GM10248 (cell line): ENCODE measurements around the gene EPHA2.

Experiments
- CTCF ChIA-PET: fragments of 300-600 bp; sonication (Branson Sonifier 250); formaldehyde crosslinking; extraction: SDS; loops from one replicate; lab custom pipeline; 2021; ENCODE audit warnings: antibody characterized with exemption; lab: Yijun Ruan, JAX
- POLR2A ChIA-PET: fragments of 350-650 bp; sonication (Branson Sonifier 250); formaldehyde crosslinking; extraction: SDS; loops from one replicate; lab custom pipeline; 2020; ENCODE audit warnings: antibody characterized with exemption; lab: Yijun Ruan, JAX
- DNase-seq: peaks from one replicate; pipeline ENCODE4 v3.0.0; 2012; ENCODE audit errors: extremely low spot score
- TF ChIP-seq, protein P1 (sequence below): IDR thresholded peaks from 2 replicates; pipeline ENCODE4 v1.5.1; 2012; ENCODE audit warnings: mild to moderate bottlenecking, low read depth; ENCODE audit errors: extremely low read depth, missing control alignments, control extremely low read depth

Gene EPHA2

GRCh38 chr1:16139473-16139962 lies 16.4 kb downstream of the EPHA2 start:
- ChIA-PET POLR2A (no interaction called here), CTCF (interaction anchor here (0.7 to 1.5 kb wide), 5 partner anchors 8 to 130 kb away, joined by 3 to 5 read pairs (median 3); no protein-coding TSS in a partner anchor)
- DNase-seq: no peak
- TF ChIP-seq, protein P1, sequence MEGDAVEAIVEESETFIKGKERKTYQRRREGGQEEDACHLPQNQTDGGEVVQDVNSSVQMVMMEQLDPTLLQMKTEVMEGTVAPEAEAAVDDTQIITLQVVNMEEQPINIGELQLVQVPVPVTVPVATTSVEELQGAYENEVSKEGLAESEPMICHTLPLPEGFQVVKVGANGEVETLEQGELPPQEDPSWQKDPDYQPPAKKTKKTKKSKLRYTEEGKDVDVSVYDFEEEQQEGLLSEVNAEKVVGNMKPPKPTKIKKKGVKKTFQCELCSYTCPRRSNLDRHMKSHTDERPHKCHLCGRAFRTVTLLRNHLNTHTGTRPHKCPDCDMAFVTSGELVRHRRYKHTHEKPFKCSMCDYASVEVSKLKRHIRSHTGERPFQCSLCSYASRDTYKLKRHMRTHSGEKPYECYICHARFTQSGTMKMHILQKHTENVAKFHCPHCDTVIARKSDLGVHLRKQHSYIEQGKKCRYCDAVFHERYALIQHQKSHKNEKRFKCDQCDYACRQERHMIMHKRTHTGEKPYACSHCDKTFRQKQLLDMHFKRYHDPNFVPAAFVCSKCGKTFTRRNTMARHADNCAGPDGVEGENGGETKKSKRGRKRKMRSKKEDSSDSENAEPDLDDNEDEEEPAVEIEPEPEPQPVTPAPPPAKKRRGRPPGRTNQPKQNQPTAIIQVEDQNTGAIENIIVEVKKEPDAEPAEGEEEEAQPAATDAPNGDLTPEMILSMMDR: no peak

GRCh38 chr1:16138772-16139221 lies 17.1 kb downstream of the EPHA2 start:
- ChIA-PET CTCF (interaction anchor here (1.0 to 1.5 kb wide), 2 partner anchors 56 to 58 kb away, joined by 3 read pairs; no protein-coding TSS in a partner anchor), POLR2A (no interaction called here)
- TF ChIP-seq, protein P1: no peak
- DNase-seq: no peak

GRCh38 chr1:16137890-16138467 lies 17.9 kb downstream of the EPHA2 start:
- TF ChIP-seq, protein P1: no peak
- ChIA-PET CTCF (interaction anchor here (1.0 kb wide), 1 partner anchor 57 kb away, joined by 3 read pairs; no protein-coding TSS in a partner anchor), POLR2A (no interaction called here)
- no peak for DNase-seq

GRCh38 chr1:16135501-16135900 lies 20.4 kb downstream of the EPHA2 start:
- POLR2A ChIA-PET: no interaction called here

DNA sequence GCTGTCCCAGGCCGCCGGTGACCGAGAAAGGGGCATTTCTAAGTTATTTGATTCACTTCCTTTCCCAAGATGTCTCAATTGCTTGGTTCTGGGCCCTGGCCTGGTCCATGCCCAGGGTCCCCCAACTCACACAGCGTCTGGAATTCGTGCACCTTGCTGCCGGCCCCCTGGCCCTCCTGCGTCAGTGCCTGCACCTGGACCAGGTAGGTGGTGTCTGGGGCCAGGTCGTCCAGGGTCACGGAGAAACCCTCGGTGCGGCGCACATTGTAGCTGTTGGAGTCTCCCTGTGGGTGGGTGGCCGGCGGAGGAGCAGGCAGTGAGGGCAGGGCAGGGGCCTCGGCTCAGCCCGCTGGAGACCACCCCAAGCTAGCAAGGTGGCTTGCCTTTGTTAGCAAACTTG lies 21.0 kb downstream of the EPHA2 start:
- ChIA-PET CTCF (no interaction called here), POLR2A (no interaction called here)

More at GRCh38 chr1:16135501-16135900, 20.4 kb downstream of the EPHA2 start:
- no peak for DNase-seq
- TF ChIP-seq, protein P1: no peak
- CTCF ChIA-PET: no interaction called here

DNA sequence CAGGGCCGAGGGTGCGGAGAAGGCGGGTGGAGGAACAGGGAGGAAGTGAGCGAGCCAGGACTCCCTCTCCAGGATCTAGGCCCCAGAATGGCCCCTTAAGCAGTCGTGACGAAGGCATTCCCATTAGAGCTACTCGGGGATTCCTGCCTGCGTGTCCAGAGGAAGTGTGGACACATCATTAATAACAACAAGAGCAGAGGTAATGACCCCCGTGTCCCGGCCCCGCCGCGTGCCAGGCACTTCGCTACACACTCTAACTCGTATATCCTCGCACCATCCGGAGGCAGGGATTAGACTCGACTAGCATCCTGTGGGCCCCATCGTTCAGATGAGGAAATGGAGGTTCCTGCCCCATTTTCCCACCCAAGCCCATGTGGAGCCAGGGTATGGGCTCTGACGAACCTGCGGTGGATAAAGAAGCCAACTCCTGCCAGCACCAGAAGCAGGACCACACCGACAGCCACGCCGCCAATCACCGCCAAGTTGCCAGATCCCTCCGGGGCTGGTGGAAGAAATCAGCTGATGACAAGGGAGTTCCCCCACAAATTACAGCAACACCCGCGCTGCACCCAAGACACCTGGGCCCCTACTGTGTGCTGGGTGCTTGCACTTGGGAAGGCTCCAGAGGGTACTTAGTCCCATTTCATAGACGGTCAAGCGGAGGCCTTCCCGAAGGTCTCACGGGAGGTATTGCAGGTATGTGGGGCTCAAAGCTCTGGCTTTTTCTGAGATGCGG lies 21.6 kb downstream of the EPHA2 start:
- POLR2A ChIA-PET: no interaction called here
- TF ChIP-seq, protein P1: no peak
- no peak for DNase-seq
- CTCF ChIA-PET: no interaction called here

More for the DNA sequence above, 21.0 kb downstream of the EPHA2 start:
- TF ChIP-seq, protein P1: no peak
- DNase-seq: no peak
